Neural cell (in vitro differentiated cells): ENCODE results near the gene TPRG1L. TPM values are rescaled to one million over a fixed set of nuclear protein-coding genes. Genes with fewer than 3 reads are reported as not detected.

Experiments
- H2AFZ ChIP-seq: fragments of 200-600, 300-800 bp; sonication (generic), shearing (Covaris generic); 2 replicates; pipeline ENCODE4 v1.6.0; 2014; ENCODE audit warnings: low read depth, mild to moderate bottlenecking, antibody characterized with exemption, low read length, moderate library complexity
- H3F3A ChIP-seq: fragments of 200-600 bp; shearing (Covaris generic); 2 replicates; pipeline ENCODE4 v1.6.1; 2016; ENCODE audit warnings: mild to moderate bottlenecking, moderate library complexity, mixed read lengths, antibody characterized with exemption, low read length; ENCODE audit not compliant: insufficient read depth, poor library complexity, severe bottlenecking
- H3K27ac ChIP-seq: fragments of 200-600, 300-800 bp; sonication (generic), shearing (Covaris generic); 2 replicates; pipeline ENCODE4 v1.5.1; 2014; ENCODE audit warnings: mild to moderate bottlenecking, low read length, moderate library complexity
- H3K27me3 ChIP-seq: fragments of 300-800, 200-600 bp; sonication (generic), shearing (Covaris generic); 2 replicates; pipeline ENCODE4 v1.6.0; 2014; ENCODE audit warnings: mild to moderate bottlenecking, low read depth, low read length, moderate library complexity; ENCODE audit not compliant: insufficient read depth
- H3K36me3 ChIP-seq: fragments of 300-800, 200-600 bp; sonication (generic), shearing (Covaris generic); 2 replicates; pipeline ENCODE4 v1.5.1; 2014; ENCODE audit warnings: mild to moderate bottlenecking, antibody characterized with exemption, low read length, moderate library complexity; ENCODE audit not compliant: insufficient read depth
- H3K4me2 ChIP-seq: fragments of 300-800, 200-600 bp; sonication (generic), shearing (Covaris generic); 2 replicates; pipeline ENCODE4 v1.6.0; 2014; ENCODE audit warnings: mild to moderate bottlenecking, low read length
- H3K4me3 ChIP-seq: fragments of 300-800, 200-600 bp; sonication (generic), shearing (Covaris generic); 2 replicates; pipeline ENCODE4 v1.5.1; 2014; ENCODE audit warnings: mild to moderate bottlenecking, low read length, moderate library complexity
- H3K79me2 ChIP-seq: fragments of 200-600 bp; shearing (Covaris generic); replicated peaks from 2 replicates; pipeline ENCODE4 v1.6.0; 2014; ENCODE audit warnings: mild to moderate bottlenecking, low read length, moderate library complexity; ENCODE audit not compliant: insufficient read depth
- H3K9ac ChIP-seq: fragments of 300-800, 200-600 bp; sonication (generic), shearing (Covaris generic); 2 replicates; pipeline ENCODE4 v1.6.1; 2016; ENCODE audit warnings: mild to moderate bottlenecking, low read length, mixed read lengths
- H3K9me2 ChIP-seq: fragments of 200-600 bp; shearing (Covaris generic); 2 replicates; pipeline ENCODE4 v1.6.1; 2016; ENCODE audit warnings: mild to moderate bottlenecking, low read length, mixed read lengths; ENCODE audit not compliant: insufficient read depth
- H3K9me3 ChIP-seq: fragments of 200-600, 300-800 bp; sonication (generic), shearing (Covaris generic); 2 replicates; pipeline ENCODE4 v1.6.1; 2016; ENCODE audit warnings: mild to moderate bottlenecking, mixed run types, low read length, moderate library complexity, mixed read lengths
- H4K20me1 ChIP-seq: fragments of 200-600 bp; shearing (Covaris generic); 2 replicates; pipeline ENCODE4 v1.6.1; 2016; ENCODE audit warnings: mild to moderate bottlenecking, mixed run types; ENCODE audit not compliant: insufficient read depth
- EP300 ChIP-seq: fragments of 450-650 bp; conservative IDR thresholded peaks from 2 replicates; pipeline ENCODE4 v1.6.1; 2014; ENCODE audit warnings: antibody characterized with exemption, mild to moderate bottlenecking, moderate library complexity; ENCODE audit not compliant: poor library complexity, severe bottlenecking
- EZH2 ChIP-seq: fragments of 200-600, 300-800 bp; shearing (Covaris generic), sonication (generic); IDR thresholded peaks from 2 replicates; pipeline ENCODE4 v1.6.1; 2014; ENCODE audit warnings: antibody characterized with exemption, low read length, borderline replicate concordance, mild to moderate bottlenecking; ENCODE audit not compliant: insufficient read depth, poor library complexity, severe bottlenecking
- MXI1 ChIP-seq: fragments of 450-650 bp; conservative IDR thresholded peaks from 2 replicates; pipeline ENCODE4 v1.6.1; 2014; ENCODE audit warnings: antibody characterized with exemption, mild to moderate bottlenecking; ENCODE audit not compliant: poor library complexity, severe bottlenecking
- POLR2AphosphoS5 ChIP-seq: IDR thresholded peaks from 2 replicates; pipeline ENCODE4 v1.6.1; 2012
- RAD21 ChIP-seq: fragments of 450-650 bp; conservative IDR thresholded peaks from 2 replicates; pipeline ENCODE4 v1.6.1; 2014; ENCODE audit warnings: antibody characterized with exemption, mild to moderate bottlenecking, moderate library complexity
- SMC3 ChIP-seq: fragments of 450-650 bp; conservative IDR thresholded peaks from 2 replicates; pipeline ENCODE4 v1.6.1; 2014; ENCODE audit warnings: antibody characterized with exemption, mild to moderate bottlenecking, moderate library complexity; ENCODE audit not compliant: poor library complexity
- TAF1 ChIP-seq: IDR thresholded peaks from 2 replicates; pipeline ENCODE4 v1.6.1; 2012; ENCODE audit warnings: low read depth
- polyA plus RNA-seq: library from polyadenylated mRNA; depleted of rRNA; stranded (reverse); fragments of >200 nt; gene quantifications from 2 replicates; pipeline ENCODE4 v1.2.3, GENCODE V29; 2014
- TF ChIP-seq, protein P1 (sequence below): IDR thresholded peaks from 2 replicates; pipeline ENCODE4 v1.6.1; 2012; ENCODE audit warnings: borderline replicate concordance
- TF ChIP-seq, protein P2 (sequence below): fragments of 450-650 bp; IDR thresholded peaks from 2 replicates; pipeline ENCODE4 v1.5.1; 2014; ENCODE audit warnings: antibody characterized with exemption, mild to moderate bottlenecking, moderate library complexity; ENCODE audit not compliant: poor library complexity, severe bottlenecking

Gene TPRG1L
- polyA plus RNA-seq, 1 donor from 2014 or later: 22.4 TPM

DNA sequence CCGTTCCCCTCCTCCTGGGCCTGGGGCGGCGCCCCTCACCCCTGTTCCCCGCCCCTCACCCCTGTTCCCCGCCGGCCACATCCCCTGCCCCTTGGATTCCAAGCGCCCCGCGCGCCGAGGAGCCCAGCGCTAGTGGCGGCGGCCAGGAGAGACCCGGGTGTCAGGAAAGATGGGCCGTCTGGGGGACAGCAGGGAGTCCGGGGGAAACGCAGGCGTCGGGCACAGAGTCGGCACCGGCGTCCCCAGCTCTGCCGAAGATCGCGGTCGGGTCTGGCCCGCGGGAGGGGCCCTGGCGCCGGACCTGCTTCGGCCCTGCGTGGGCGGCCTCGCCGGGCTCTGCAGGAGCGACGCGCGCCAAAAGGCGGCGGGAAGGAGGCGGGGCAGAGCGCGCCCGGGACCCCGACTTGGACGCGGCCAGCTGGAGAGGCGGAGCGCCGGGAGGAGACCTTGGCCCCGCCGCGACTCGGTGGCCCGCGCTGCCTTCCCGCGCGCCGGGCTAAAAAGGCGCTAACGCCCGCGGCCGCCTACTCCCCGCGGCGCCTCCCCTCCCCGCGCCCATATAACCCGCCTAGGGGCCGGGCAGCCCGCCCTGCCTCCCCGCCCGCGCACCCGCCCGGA lies 27.2 kb downstream of the TPRG1L start, which contains the start of gene TP73 (continued):
- TF ChIP-seq EZH2 (no peak), MXI1 (no peak)

DNA sequence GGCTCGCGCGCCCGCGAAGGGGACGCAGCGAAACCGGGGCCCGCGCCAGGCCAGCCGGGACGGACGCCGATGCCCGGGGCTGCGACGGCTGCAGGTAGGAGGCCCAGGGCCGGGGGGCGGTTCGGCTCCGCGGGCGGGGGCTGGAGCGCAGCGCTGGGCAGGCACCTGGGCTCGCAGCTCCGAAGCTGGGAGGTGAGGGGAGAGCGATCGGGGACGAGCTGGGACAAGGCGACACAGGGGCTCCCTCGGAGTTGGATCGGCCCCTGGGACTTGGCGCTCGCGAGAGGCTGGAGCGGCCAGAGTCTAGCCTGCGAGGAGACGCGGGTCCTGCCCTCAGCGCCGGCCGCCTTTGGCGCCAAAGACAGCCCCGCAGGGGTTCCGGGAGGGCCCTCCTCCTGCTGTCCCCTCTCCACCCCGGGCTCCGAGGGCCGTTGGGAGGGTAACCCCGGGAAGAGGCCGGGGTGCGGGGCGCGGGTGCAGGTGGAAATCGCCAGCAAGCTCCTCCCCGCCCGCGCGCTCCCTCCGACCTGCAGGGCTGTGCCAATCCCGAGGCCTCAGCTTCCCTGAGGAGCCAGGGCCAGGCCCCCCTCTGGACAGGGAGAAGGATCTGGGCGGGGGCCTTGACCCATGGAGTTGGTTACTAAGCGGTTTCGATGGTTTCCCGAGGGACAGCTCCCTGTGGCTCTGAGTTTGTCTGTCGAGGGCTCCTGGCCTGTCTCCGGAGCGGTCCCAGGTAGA lies 27.9 kb downstream of the TPRG1L start:
- H3K27me3 ChIP-seq: peaks cover 50% of the 10 kb centered on the region
- no peak overlapping the region for H3K27ac ChIP-seq
- no peak overlapping the region for H3K4me2 ChIP-seq

DNA sequence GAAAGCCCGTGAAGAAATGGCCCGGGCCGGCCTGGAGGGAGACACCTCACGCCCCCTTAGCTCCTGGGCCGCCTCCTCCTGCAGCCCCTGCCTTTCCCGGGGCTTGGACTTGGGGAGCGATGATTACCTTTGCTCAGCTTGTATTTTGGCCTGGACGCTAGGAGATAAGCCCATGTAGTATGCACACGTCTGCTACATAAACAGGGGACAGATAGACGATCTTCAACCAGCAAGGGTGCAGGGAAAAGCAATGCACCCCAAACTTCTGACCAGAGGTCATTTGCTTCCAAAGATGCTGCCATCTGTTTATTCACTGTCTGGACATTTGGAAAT lies 28.4 kb downstream of the TPRG1L start:
- Histone ChIP-seq H4K20me1 (no peaks in the 10 kb centered on the region), H3K9me3 (no peaks in the 10 kb centered on the region), H2AFZ (no peak overlapping the region), H3K4me2 (no peak overlapping the region), H3K27me3 (peaks cover 50% of the 10 kb centered on the region), H3K79me2 (peaks cover 4% of the 10 kb centered on the region), H3K27ac (no peak overlapping the region), H3K9me2 (no peaks in the 10 kb centered on the region), H3K4me3 (no peak overlapping the region), H3K9ac (no peak overlapping the region), H3K36me3 (no peaks in the 10 kb centered on the region), H3F3A (no peaks in the 10 kb centered on the region)
- TF ChIP-seq SMC3: no peak
- TF ChIP-seq, protein P1, sequence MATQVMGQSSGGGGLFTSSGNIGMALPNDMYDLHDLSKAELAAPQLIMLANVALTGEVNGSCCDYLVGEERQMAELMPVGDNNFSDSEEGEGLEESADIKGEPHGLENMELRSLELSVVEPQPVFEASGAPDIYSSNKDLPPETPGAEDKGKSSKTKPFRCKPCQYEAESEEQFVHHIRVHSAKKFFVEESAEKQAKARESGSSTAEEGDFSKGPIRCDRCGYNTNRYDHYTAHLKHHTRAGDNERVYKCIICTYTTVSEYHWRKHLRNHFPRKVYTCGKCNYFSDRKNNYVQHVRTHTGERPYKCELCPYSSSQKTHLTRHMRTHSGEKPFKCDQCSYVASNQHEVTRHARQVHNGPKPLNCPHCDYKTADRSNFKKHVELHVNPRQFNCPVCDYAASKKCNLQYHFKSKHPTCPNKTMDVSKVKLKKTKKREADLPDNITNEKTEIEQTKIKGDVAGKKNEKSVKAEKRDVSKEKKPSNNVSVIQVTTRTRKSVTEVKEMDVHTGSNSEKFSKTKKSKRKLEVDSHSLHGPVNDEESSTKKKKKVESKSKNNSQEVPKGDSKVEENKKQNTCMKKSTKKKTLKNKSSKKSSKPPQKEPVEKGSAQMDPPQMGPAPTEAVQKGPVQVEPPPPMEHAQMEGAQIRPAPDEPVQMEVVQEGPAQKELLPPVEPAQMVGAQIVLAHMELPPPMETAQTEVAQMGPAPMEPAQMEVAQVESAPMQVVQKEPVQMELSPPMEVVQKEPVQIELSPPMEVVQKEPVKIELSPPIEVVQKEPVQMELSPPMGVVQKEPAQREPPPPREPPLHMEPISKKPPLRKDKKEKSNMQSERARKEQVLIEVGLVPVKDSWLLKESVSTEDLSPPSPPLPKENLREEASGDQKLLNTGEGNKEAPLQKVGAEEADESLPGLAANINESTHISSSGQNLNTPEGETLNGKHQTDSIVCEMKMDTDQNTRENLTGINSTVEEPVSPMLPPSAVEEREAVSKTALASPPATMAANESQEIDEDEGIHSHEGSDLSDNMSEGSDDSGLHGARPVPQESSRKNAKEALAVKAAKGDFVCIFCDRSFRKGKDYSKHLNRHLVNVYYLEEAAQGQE: no peak
- no peak for TF ChIP-seq RAD21
- no peak for TF ChIP-seq EP300
- no peak for TF ChIP-seq MXI1
- TF ChIP-seq TAF1: no peak
- no peak for TF ChIP-seq POLR2AphosphoS5
- TF ChIP-seq, protein P2, sequence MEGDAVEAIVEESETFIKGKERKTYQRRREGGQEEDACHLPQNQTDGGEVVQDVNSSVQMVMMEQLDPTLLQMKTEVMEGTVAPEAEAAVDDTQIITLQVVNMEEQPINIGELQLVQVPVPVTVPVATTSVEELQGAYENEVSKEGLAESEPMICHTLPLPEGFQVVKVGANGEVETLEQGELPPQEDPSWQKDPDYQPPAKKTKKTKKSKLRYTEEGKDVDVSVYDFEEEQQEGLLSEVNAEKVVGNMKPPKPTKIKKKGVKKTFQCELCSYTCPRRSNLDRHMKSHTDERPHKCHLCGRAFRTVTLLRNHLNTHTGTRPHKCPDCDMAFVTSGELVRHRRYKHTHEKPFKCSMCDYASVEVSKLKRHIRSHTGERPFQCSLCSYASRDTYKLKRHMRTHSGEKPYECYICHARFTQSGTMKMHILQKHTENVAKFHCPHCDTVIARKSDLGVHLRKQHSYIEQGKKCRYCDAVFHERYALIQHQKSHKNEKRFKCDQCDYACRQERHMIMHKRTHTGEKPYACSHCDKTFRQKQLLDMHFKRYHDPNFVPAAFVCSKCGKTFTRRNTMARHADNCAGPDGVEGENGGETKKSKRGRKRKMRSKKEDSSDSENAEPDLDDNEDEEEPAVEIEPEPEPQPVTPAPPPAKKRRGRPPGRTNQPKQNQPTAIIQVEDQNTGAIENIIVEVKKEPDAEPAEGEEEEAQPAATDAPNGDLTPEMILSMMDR: no peak
- no peak for TF ChIP-seq EZH2

More for the DNA sequence above, 27.9 kb downstream of the TPRG1L start:
- no peak overlapping the region for H2AFZ ChIP-seq
- TF ChIP-seq, protein P2: no peak
- TF ChIP-seq MXI1 (no peak), EZH2 (peak; percentile 89), EP300 (no peak)
- H3K9ac ChIP-seq: no peak overlapping the region
- H3K9me3 ChIP-seq: no peaks in the 10 kb centered on the region
- H3K4me3 ChIP-seq: peak overlapping the region; percentile 38
- no peaks in the 10 kb centered on the region for H3K9me2 ChIP-seq
- H4K20me1 ChIP-seq: no peaks in the 10 kb centered on the region
- no peaks in the 10 kb centered on the region for H3K36me3 ChIP-seq
- H3K79me2 ChIP-seq: peaks cover 4% of the 10 kb centered on the region
- H3F3A ChIP-seq: no peaks in the 10 kb centered on the region
